ENCODE measurements around the gene CCDC38.
"Not testable (repeated sequence)": the region's sequence is repeated elsewhere in the genome, so short reads cannot be mapped to it uniquely, and the experiment has no call there.

Gene CCDC38
- 0 to 0.20 reads per million in 2 donors for total RNA-seq

GRCh38 chr12:95942524-95943329, at the start of gene CCDC38:
CCDC38 (minus strand) TSS chr12:95942614; CDS start chr12:95936509, 6,105 bp downstream.
- peak; percentile 46 to 93 (median 76) for DNase-seq

GRCh38 chr12:95990136-95990535, 47.7 kb upstream of the CCDC38 start:
- DNase-seq: no peak

- no peak for DNase-seq
Observed at GRCh38 chr12:95989504-95990123, 47.2 kb upstream of the CCDC38 start.

GRCh38 chr12:95988506-95989275, 46.3 kb upstream of the CCDC38 start:
- DNase-seq: no peak

- no peak for DNase-seq
Observed at GRCh38 chr12:95986635-95987570, 44.5 kb upstream of the CCDC38 start.

DNA sequence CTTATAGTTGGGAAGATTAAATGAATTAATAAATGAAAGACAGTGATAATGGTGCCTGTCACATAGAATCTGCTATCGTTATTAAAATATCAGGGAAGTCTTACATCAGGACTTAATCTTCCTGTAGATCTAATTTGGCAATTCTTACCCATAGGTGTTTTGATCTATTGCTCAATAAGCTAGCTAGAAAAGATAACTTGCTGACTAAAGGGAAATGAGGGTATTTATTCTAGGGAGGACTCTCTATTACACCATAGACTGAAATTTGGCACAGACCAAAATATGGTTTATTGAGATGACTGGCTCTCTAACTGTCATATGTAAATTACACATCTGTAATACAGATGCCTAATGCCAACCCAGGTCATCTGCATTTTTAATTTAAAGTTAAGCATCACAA, 42.3 kb upstream of the CCDC38 start:
- DNase-seq: peak in 1 of 5 experiments; percentile 11

GRCh38 chr12:95982602-95983001, 40.2 kb upstream of the CCDC38 start:
- DNase-seq: no peak

DNA sequence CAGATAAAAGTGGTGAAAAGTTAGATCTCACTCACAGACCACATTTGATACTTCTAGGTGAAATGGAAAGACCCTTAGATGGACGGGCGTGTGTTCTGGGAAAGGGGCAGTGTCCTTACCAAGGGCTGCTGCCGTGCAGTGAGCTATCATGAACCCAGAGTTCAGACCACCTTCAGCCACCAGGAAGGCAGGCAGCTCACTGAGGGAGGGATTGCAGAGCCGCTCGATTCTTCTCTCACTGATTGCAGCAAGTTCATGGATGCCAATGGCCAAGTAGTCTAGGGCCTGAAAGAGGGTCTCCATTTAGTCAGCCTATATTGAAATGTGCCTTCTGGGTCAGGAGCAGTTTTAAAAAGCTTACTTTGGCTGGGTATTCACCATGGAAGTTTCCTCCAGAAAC, 38.0 kb upstream of the CCDC38 start:
- no peak for DNase-seq

DNA sequence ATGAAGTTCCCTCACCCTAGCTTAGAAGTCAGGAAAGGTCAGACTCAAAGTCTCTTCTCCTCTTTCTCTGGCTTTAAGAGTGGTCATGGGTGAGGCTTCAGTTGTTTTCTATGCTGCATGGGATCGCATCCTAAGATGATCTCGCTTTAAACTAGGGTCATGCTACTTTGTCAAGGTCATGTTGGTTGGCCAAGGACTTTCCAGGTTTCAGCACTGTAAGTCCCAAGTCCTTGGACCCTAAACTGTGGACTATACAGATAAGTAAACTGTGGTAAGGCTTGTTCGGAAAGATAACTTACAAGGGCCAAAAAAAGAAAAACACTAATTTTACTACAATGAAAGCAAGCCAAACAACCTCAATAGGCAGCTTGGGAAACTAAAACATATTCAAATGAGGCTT, 36.4 kb upstream of the CCDC38 start:
- DNase-seq: no peak

GRCh38 chr12:95978351-95978750, 35.9 kb upstream of the CCDC38 start:
- no peak for DNase-seq

GRCh38 chr12:95977764-95978305, 35.4 kb upstream of the CCDC38 start:
- no peak for DNase-seq

GRCh38 chr12:95976416-95976832, 34.0 kb upstream of the CCDC38 start:
- no peak for DNase-seq

- no peak for DNase-seq
Observed at GRCh38 chr12:95975491-95975890, 33.1 kb upstream of the CCDC38 start.

DNA sequence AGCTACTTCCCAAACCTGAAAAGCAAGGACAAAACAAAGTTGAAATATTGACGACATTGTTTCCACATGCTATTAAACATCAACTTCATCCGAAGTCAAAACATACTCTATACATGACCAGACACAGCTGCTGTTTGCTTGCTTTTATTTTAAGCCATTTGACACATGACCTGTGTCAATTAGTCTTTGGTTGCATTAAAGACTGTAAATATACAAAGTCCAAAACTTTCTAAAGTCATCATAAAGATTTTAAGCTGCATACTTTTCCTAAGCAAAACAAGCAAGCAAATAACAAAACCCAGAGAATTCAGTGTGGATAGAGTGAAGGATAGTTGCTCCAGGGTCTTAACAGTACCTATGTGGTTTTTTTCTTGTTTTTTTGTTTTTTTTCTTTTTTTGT, 31.9 kb upstream of the CCDC38 start:
- no peak for DNase-seq

GRCh38 chr12:95972832-95973456, 30.5 kb upstream of the CCDC38 start:
- no peak for DNase-seq

DNA sequence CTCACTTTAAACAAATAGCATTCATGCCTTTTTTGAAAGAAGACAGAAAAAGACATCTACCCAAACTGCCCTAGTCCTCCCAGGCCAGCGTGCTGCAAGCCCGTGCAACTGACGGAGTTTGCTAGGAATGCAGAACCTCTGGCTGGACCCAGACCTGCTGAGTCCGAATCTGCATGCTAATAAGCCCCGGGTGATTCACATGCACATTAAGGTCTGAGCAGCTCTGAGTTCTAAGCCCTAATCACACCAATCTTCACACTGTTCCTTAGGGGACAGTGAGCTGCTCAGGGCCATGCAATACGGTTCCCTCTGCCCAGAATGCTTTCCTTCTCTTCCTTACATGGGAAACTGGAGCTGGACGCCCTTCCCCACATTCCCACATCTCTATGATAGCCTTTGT, 28.5 kb upstream of the CCDC38 start:
- no peak for DNase-seq

- DNase-seq: not testable (repeated sequence)
Observed at GRCh38 chr12:95969116-95969515, 26.7 kb upstream of the CCDC38 start.

- DNase-seq: no peak
Observed at GRCh38 chr12:95967301-95967700, 24.9 kb upstream of the CCDC38 start.

GRCh38 chr12:95966287-95966870, 24.0 kb upstream of the CCDC38 start:
- no peak for DNase-seq

DNA sequence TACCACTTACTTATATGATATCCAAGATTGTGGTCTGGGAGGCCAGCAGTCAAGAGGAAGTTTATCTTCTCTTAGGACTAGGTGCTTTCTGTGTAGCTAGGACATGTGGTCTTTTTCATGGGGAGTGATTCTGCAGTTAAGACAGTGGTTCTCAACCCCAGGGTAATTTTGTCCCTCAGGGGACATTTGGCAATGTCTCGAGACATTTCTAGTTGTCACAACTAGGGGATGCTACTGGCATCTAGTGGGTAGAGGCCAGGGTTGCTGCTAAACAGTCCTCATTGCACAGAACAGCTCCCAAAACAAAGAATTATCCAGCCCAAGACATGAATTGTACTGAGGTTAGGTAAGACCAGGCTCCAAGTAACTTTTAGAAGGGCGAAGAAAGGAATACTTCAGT, 20.7 kb upstream of the CCDC38 start:
- DNase-seq: peak in 1 of 5 experiments; percentile 19

DNA sequence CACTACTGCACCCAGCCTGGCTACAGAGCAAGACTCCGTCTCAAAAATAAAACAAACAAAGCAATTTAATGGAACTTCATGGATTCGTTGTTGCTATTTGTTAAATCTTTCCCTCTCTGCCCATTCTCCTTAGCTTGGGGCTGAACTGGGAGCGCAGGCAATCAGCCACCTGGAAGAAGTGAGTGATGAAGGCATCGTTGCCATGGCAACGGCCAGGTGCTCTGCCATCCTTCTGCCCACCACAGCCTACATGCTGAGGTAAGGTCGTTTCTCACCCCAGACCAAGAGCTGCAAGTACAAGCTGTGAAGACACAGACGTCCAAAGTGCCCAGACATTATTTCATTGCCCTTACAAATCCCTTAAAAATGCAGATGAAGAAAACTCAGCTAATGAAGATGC, 19.8 kb upstream of the CCDC38 start:
- no peak for DNase-seq
